CD4-positive, alpha-beta T cell treated with Interleukin-2 at 100 ng/mL for 4 hours (primary cell): ENCODE results near the gene THUMPD3.

Source experiments
- DNase-seq: peaks from one replicate; pipeline ENCODE4 v3.0.0-alpha.2; 2020; ENCODE audit warnings: low spot score

Gene THUMPD3

DNA sequence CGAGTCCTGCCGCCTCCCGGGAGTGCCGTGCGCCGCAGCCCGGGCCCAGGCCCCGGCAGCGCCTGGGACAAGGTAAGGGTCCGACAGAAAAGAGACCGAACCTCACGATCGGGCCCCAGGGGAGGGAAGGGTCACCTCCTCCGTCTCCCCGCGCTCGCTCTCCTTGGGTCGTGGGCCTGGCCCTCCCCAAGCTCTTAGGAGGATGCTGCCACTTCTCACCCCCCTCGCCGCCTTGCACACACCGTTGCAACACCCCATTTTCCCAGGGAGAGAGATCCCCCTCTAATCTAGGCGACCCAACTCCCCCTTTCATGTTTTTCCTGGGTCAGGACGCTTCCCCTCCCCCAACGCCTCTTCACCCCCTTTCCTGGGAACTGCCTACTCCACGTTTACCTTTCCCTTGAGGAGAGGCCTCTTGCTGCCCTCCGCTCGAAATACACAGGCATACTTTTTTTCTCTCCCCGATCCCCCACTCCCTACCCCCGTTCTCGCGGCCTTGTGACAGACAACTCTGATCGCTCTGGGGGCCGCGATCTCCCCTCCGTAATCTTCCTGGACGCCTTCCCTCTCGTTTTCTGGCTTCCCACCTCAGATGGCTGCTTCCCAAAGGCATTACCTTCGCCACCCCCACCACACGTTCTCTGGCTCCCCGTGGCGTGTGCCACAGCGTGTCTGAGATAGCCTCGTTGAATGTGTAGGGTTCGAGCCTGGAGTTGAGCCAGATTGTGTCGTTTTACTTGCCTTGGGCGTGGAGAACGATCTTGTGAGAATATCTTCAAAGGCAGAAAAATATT lies 35.2 kb downstream of the THUMPD3 start:
- DNase-seq: no peak

DNA sequence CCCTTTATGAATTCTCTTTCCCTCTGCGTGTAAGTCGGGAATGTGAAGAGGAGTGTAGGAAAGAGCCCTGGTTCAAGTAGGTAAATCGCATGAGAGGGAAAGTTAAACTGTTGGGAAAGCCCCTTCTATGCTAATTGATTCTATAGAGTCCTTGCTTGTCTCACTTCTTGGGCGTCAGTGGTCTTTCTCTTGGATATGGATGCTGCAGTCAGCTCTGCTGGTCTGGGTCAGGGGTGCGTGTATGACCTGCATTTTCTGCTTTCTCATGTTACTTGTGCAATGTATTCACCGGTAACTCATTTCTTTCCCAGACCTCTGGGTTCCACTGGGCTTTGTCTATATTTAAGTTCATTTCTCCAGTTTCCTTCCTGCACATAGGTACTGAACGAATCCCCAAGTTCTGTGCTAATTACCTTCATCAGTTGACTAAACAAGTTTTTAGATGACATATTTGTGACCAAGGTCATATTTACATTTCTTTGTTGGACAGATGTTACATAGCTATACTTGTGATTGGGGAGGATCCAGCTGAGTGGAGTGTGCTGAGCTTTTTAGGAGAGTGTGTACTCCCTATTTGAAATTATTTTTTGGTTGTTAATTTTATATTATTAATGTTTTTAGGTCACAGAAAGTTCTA lies 36.0 kb downstream of the THUMPD3 start:
- DNase-seq: peak; percentile 24

- no peak for DNase-seq
These were observed 36.5 kb downstream of the THUMPD3 start for GRCh38 chr3:9399337-9399703.

GRCh38 chr3:9399746-9400145 lies 36.9 kb downstream of the THUMPD3 start:
- DNase-seq: no peak

DNA sequence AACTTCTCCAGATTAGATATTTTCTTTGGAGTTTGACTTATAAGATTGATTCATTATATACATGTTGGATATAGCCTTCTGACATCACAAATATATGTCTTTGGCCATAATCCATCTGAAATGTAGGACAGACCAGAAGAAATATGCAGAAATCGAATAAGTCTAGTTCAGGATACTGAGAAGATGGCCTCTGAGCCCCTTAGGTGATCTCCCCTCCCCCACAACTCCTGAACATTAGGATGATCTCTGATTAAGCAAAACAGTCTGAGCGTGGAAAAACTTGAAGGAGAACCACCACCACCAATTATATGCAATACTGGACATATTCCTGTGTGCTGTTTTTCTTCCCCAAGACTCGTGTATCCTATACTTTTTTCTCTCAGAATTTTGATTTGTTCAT lies 37.8 kb downstream of the THUMPD3 start:
- DNase-seq: no peak

DNA sequence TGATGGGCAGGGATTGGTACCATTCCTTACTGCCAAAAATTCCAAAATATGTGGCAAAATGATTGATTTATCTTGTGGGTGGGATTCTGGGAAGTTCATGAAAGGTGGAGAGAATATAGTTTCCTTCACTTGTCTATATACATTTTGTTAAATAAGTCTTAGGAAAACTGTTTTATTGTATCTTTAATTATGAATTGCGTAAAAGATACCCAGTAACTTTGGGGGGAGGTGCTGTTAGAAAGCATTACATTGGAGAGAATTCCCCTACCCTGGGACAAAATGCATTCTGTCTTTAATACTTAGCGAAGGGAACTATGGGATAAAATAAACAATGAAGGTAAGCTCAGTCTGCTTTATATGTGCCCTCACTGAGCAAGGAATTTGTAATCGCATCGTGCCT lies 39.1 kb downstream of the THUMPD3 start:
- no peak for DNase-seq

DNA sequence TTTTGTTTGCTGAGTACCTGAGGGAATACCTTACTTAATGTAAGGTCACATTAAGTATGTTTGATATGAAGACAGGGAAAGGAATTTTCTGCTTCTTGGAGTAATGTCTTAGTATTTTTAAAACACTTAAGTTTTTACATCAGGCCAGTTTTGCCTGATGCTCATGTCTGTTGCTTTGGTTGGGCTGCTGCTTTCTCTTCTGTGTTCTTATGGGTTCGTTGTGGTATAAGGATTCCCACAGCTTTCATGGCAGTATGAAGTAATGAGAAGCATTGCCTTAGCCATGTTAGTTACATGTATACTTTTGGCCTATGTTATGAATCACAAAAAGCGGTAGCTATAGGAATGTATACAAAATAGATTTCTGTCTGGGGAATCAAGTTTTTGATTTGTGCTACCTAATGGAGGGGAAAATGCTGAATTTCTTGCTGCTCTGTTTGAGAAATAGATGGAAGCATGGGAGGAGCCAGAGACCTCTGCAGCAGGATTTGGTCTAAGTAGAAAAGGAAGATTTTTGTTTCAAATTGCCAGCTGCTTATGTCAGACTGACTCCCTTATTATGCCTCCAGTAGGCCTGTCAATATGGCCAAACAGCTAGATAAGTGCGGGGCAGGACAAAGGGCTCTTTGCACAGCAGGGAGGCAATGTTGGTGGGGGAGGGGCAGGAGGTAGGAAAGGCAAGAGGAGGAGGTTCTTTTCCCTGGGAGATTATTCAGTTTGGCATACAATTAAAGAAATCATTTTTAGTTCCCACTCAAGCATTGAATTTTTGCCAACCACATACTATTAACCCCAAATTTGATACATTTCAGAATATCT lies 39.8 kb downstream of the THUMPD3 start:
- no peak for DNase-seq

DNA sequence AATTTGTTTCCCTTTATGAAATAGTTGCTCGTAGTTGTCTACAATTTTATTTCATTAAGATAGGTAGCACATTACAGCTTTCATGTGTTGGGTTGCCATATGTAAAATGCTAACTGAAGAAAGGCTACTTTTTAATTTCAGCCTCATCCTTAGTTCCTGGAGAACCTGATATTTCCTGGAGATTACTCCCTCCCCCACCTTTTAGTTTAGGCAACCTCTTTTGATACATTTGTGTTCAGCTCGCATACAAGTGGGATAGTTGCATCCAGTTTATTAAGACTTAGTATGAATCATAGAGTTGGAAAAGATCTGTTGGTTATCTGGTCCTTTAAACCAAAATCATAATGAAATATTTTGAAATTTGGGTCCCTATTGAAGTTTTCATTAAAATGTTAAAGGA lies 40.6 kb downstream of the THUMPD3 start:
- no peak for DNase-seq

DNA sequence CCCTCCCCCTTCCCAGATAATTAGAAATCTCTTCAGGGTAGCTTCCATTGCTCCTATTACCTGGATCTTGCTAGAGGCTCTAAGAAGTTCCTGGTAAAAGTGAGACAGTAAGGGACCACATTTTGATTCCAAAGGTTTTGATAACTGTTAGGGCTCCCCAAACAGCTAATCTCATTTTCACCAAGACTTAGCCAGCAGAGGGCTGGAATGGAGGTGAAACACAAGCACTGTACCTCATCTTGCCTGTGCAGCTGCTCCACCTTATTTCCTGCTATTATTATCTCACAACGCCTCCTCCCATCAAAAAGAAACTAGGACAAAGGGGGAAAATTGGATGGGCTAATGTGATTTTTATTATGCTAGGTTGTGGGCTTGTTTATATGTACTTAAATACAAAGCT lies 41.8 kb downstream of the THUMPD3 start:
- no peak for DNase-seq

DNA sequence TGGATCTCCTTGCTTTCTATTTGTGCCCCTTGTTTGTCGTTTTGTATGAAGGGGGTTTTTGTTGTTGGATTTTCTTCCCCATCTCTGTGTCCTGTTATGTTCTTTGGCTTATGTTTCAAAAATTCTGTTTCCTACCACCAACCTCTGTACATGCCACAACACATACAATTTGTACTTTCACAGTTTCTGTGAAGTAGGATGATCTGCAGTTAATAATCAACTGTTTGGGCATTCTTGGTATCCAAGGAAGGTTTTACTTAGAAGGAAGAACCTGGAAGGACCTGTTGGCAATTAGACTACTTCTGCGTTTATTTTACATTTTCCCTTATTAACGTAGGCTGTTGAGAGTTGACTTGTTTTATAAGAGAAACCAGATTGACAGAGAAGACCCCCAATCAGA lies 42.9 kb downstream of the THUMPD3 start:
- no peak for DNase-seq

- DNase-seq: no peak
These were observed 44.2 kb downstream of the THUMPD3 start for GRCh38 chr3:9406856-9407626.

GRCh38 chr3:9408061-9408460 lies 45.2 kb downstream of the THUMPD3 start:
- DNase-seq: no peak

DNA sequence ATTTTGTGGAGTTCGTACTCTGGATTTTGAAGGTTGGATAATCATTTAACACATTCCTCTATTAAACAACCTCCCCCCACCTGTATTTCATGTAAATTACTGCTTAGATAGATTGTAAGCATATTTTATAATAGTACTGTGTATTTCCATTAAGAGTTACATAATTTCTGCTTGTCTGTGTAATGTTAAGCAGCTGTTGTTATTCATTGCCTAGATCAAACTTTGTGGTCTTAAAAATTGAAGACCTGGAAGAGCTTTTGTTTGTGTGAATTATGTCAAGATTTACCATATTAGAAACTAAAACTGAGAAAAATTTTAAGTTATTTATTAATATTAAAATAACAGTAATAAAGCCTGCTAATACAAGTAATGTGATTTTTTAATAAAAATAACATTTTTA lies 45.7 kb downstream of the THUMPD3 start:
- DNase-seq: no peak

DNA sequence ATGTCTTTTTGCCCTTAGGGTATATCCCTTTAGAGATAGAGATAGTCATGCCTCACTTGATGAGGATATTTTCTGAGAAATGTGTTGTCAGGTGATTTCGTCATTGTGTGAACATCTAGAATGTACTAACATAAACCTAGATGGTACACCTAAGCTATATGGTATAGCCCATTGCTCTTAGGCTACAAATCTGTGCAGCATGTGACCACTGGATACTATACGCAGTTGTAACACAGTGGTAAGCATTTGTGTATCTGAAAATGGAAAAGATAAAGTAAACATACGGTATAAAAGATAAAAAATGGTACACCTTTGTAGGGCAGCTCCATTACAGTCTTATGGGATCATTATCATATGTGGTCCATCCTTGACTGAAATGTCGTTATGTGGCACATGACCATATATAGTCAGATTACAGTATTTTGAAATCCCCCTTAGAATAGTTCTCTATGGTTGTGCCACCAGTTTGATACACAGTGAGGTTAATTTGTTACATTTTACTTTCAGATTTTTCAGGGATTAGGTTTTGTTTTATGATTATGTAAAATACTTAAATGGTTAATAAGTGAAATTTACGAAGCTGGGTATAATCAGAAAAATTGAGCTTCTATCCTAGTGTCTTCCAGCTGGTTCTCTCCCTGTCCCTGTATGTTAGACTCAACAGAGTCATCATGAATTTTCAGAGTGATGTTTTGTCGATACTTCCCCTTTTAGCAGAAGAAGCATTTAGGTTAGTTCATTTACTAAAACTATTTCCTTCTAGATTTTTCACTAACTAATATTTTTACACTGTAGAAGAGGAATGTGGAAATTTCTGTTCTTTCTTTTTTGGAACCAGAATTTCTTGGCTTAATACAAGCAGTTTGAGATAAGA lies 47.4 kb downstream of the THUMPD3 start:
- no peak for DNase-seq

GRCh38 chr3:9411302-9411701 lies 48.4 kb downstream of the THUMPD3 start:
- DNase-seq: no peak

DNA sequence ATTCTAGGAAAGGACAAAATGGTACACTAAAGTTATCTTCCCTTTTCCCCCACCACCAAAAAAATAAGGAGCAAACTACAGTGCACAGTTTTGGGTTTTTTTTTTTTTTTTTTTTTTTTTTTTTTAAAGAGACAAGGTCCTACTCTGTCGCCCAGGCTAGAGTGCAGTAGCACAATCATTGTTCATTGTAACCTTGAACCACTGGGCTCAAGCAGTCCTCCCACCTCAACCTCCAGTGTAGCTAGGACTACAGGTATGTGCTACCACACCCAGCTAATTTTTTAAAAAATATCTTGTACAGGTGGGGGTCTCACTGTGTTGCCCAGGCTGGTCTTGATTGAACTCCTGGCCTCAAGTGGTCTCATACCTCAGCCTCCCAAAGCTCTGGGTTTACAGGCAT lies 49.4 kb downstream of the THUMPD3 start:
- DNase-seq: no peak

GRCh38 chr3:9414826-9415225 lies 52.0 kb downstream of the THUMPD3 start:
- DNase-seq: no peak

DNA sequence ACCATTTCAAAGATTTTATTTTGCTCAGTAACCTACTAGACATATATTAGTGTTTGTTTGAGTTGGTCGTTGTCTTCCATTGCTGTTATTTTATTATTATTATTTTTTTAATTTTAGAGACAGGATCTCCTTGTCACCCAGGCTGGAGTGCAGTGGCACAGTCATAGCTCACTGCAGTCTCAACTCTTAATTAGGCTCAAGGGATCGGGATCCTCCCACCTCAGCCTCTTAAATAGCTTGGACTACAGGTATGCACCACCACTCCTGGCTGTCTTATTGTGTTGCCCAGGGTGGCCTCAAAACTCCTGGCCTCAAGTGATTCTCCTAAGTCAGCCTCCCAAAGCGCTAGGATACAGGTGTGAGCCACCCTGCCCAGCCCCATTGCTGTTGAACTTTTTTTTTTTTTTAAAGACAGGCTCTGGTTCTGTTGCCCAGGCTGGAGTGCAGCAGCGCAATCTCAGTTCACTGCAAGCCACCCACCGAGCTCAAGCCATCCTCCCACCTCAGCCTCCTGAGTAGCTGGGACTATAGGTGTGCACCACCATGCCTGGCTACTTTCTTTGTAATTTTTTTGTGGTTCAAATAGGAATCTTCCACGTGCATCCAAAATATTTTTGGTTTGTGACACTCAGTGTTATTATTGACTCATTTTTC lies 52.8 kb downstream of the THUMPD3 start:
- DNase-seq: no peak

GRCh38 chr3:9416139-9416780 lies 53.4 kb downstream of the THUMPD3 start:
- DNase-seq: no peak

- DNase-seq: peak; percentile 20
These were observed 58.1 kb downstream of the THUMPD3 start for GRCh38 chr3:9420850-9421549.
